SK-N-SH (cell line): ENCODE measurements around the gene SDSL. TPM values are rescaled to one million over a fixed set of nuclear protein-coding genes. Genes with fewer than 3 reads are reported as not detected.

Experiments
- CTCF ChIA-PET: fragments of 300-600, 350-600 bp; formaldehyde crosslinking; extraction: SDS; loops from one replicate; lab custom pipeline; 2021; lab: Yijun Ruan, JAX
- POLR2A ChIA-PET: fragments of 350-600 bp; sonication (Branson Sonifier 250); formaldehyde crosslinking; extraction: SDS; loops from one replicate; lab custom pipeline; 2020; ENCODE audit warnings: antibody characterized with exemption, inconsistent platforms; lab: Yijun Ruan, JAX
- DNase-seq: peaks from one replicate; pipeline ENCODE4 v3.0.0; 2012
- H2AFZ ChIP-seq: fragments of 200-600 bp; sonication (generic); 2 replicates; pipeline ENCODE4 v1.8.1; 2016; ENCODE audit warnings: antibody characterized with exemption, mild to moderate bottlenecking, low read depth
- H3F3A ChIP-seq: fragments of 200-600 bp; sonication (generic); replicated peaks from 2 replicates; pipeline ENCODE3; 2016; ENCODE audit warnings: antibody characterized with exemption, mild to moderate bottlenecking; ENCODE audit not compliant: insufficient read depth
- H3K27ac ChIP-seq, 2 experiments: fragments of 200-500 bp in 1 of 2; fragments of 200-600 bp in 1 of 2; sonication (Bioruptor generic) in 1 of 2; sonication (generic), shearing (Covaris generic) in 1 of 2; 2 replicates each; pipeline versions ENCODE4 v1.5.1 to v1.6.1; 2014 to 2016; ENCODE audit warnings: low read depth in 2 of 2, inconsistent platforms in 1 of 2, low read length in 1 of 2, mild to moderate bottlenecking in 1 of 2, mixed read lengths in 1 of 2
- H3K27me3 ChIP-seq: fragments of 200-600 bp; sonication (generic), shearing (Covaris generic); 2 replicates; pipeline ENCODE4 v1.6.1; 2016; ENCODE audit warnings: mixed run types; ENCODE audit not compliant: insufficient read depth
- H3K36me3 ChIP-seq, 2 experiments: fragments of 200-500 bp in 1 of 2; fragments of 200-600 bp in 1 of 2; sonication (Bioruptor generic) in 1 of 2; sonication (generic) in 1 of 2; replicated peaks in 1 of 2; 2 replicates each; pipeline versions ENCODE3 to v1.5.1; 2014 to 2016; ENCODE audit warnings: low read length in 1 of 2, mild to moderate bottlenecking in 1 of 2; ENCODE audit not compliant: insufficient read depth in 2 of 2, control insufficient read depth in 1 of 2
- H3K4me1 ChIP-seq, 2 experiments: fragments of 200-500 bp in 1 of 2; fragments of 200-600 bp in 1 of 2; sonication (Bioruptor generic) in 1 of 2; sonication (generic), shearing (Covaris generic) in 1 of 2; 2 replicates each; pipeline versions ENCODE4 v1.5.1 to v1.6.1; 2014 to 2016; ENCODE audit warnings: low read depth in 1 of 2, low read length in 1 of 2, mixed run types in 1 of 2; ENCODE audit not compliant: insufficient read depth in 2 of 2, control insufficient read depth in 1 of 2
- H3K4me2 ChIP-seq: fragments of 200-600 bp; sonication (generic), shearing (Covaris generic); 2 replicates; pipeline ENCODE4 v1.6.1; 2017; ENCODE audit warnings: mixed run types
- H3K4me3 ChIP-seq, 2 experiments: fragments of 200-500 bp in 1 of 2; fragments of 200-600 bp in 1 of 2; sonication (Bioruptor generic) in 1 of 2; sonication (generic), shearing (Covaris generic) in 1 of 2; 2 replicates each; pipeline versions ENCODE4 v1.5.1 to v1.8.1; 2014 to 2016; ENCODE audit warnings: low read depth in 2 of 2, inconsistent platforms in 1 of 2, low read length in 1 of 2, mild to moderate bottlenecking in 1 of 2, mixed read lengths in 1 of 2, moderate library complexity in 1 of 2
- H3K79me2 ChIP-seq: fragments of 200-600 bp; sonication (generic); 2 replicates; pipeline ENCODE4 v1.8.1; 2017; ENCODE audit warnings: mild to moderate bottlenecking; ENCODE audit not compliant: insufficient read depth
- H3K9ac ChIP-seq: fragments of 200-600 bp; sonication (generic); 2 replicates; pipeline ENCODE4 v1.6.1; 2017; ENCODE audit warnings: mixed run types
- H3K9me2 ChIP-seq: fragments of 200-600 bp; sonication (generic); 2 replicates; pipeline ENCODE4 v1.6.1; 2017; ENCODE audit warnings: mixed run types
- H3K9me3 ChIP-seq: fragments of 200-600 bp; sonication (generic); 2 replicates; pipeline ENCODE4 v1.6.1; 2017; ENCODE audit warnings: mixed run types, mild to moderate bottlenecking, moderate library complexity
- H4K20me1 ChIP-seq: fragments of 200-600 bp; sonication (generic); 2 replicates; pipeline ENCODE4 v1.6.1; 2017; ENCODE audit warnings: mild to moderate bottlenecking, mixed run types; ENCODE audit not compliant: insufficient read depth
- EP300 ChIP-seq, 2 experiments: IDR thresholded peaks; 2 replicates each; pipeline versions ENCODE4 v1.4.0 to v1.6.1; 2012; ENCODE audit warnings: borderline replicate concordance in 1 of 2, low read depth in 1 of 2, low read length in 1 of 2
- FOXM1 ChIP-seq: IDR thresholded peaks from 2 replicates; pipeline ENCODE4 v1.4.0; 2012; ENCODE audit warnings: low read depth, mild to moderate bottlenecking
- JUND ChIP-seq: IDR thresholded peaks from 2 replicates; pipeline ENCODE4 v1.4.0; 2012
- NRF1 ChIP-seq: IDR thresholded peaks from 2 replicates; pipeline ENCODE4 v1.6.1; 2012; ENCODE audit warnings: low read depth, mild to moderate bottlenecking, low read length
- POLR2AphosphoS5 ChIP-seq: IDR thresholded peaks from 2 replicates; pipeline ENCODE4 v1.6.1; 2012; ENCODE audit warnings: low read depth, low read length
- RCOR1 ChIP-seq: fragments of 150-350 bp; IDR thresholded peaks from 2 replicates; pipeline ENCODE4 v1.6.1; 2017; ENCODE audit warnings: antibody characterized with exemption, low read length
- TEAD4 ChIP-seq: IDR thresholded peaks from 2 replicates; pipeline ENCODE4 v1.4.0; 2012; ENCODE audit warnings: mild to moderate bottlenecking, borderline replicate concordance; ENCODE audit not compliant: insufficient read depth
- WGBS: methylation state at CpG from one replicate; pipeline ENCODE4 v1.1.6; 2017; ENCODE audit warnings: low lambda C conversion rate; 5-methylcytosine and 5-hydroxymethylcytosine counted together
- polyA plus RNA-seq, 3 experiments: library from polyadenylated mRNA; depleted of rRNA; stranded (reverse); fragments of >200 nt; gene quantifications; 2 replicates each; pipeline ENCODE4 v1.2.3, GENCODE V29; 2012
- TF ChIP-seq, protein P1 (sequence below): IDR thresholded peaks from 2 replicates; pipeline ENCODE4 v1.6.1; 2012; ENCODE audit warnings: mild to moderate bottlenecking, low read depth, low read length, moderate library complexity
- TF ChIP-seq, protein P2 (sequence below): IDR thresholded peaks from 2 replicates; pipeline ENCODE4 v1.4.0; 2012; ENCODE audit warnings: low read depth, borderline replicate concordance
- TF ChIP-seq, protein P3 (sequence below): IDR thresholded peaks from 2 replicates; pipeline ENCODE4 v1.4.0; 2012; ENCODE audit warnings: low read depth, borderline replicate concordance
- TF ChIP-seq, protein P4 (sequence below): IDR thresholded peaks from 2 replicates; pipeline ENCODE4; 2012
- TF ChIP-seq, protein P5 (sequence below): fragments of 150-350 bp; IDR thresholded peaks from 2 replicates; pipeline ENCODE4 v1.6.1; 2017; ENCODE audit warnings: antibody characterized with exemption, low read length, low read depth, borderline replicate concordance
- TF ChIP-seq, protein P6 (sequence below): fragments of 150-350 bp; IDR thresholded peaks from 2 replicates; pipeline ENCODE4 v1.6.1; 2016; ENCODE audit warnings: mild to moderate bottlenecking, low read depth, low read length

SDSL gene
- polyA plus RNA-seq, 1 of the 3 experiments (the other 2 are of a cell fraction), result 33.7 TPM

DNA sequence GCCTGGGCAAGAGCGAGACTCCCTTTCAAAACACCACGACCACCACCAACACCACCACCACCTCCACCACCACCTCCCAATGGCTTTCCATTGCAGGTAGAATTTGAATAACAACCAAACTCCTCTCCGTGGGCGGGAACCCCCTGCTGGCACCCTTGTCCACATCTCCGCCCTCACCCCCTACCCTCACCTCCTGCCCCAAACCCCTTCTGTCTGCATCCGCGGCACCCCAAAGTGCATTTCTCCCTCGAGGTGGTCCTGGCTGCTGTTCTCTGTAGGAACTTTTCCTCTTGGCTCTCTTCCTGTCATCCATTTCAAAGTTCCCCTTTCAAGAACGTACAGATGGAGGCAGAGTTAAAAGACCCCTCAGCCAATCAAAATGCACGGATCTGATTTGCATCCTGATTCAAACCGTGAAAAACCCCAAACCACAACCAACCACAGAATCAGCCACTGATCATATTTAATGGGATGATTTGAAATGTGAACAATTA is 3.8 kb downstream of the SDSL start:
- peaks cover 0 to 5% of the 10 kb centered on the region in 2 experiments; a peak in 1 of 4 replicates for H3K4me1 ChIP-seq
- no peak for DNase-seq
- no peak overlapping the region for H2AFZ ChIP-seq
- no peak overlapping the region for H3K4me3 ChIP-seq
- WGBS, result 67% methylated on average over 11 of the region's 11 CpGs
- H3K27me3 ChIP-seq, result no peaks in the 10 kb centered on the region
- ChIA-PET CTCF (interaction anchor here (0.6 to 4.7 kb wide), 43 partner anchors 9 to 490 kb away, joined by 3 to 42 read pairs (median 4); partner anchors contain the start of gene SDS), POLR2A (no interaction called here)
- no peaks in the 10 kb centered on the region for H3F3A ChIP-seq
- no peaks in the 10 kb centered on the region for H4K20me1 ChIP-seq
- H3K9me3 ChIP-seq, result no peaks in the 10 kb centered on the region
- H3K27ac ChIP-seq, result no peak overlapping the region
- TF ChIP-seq, protein P1, sequence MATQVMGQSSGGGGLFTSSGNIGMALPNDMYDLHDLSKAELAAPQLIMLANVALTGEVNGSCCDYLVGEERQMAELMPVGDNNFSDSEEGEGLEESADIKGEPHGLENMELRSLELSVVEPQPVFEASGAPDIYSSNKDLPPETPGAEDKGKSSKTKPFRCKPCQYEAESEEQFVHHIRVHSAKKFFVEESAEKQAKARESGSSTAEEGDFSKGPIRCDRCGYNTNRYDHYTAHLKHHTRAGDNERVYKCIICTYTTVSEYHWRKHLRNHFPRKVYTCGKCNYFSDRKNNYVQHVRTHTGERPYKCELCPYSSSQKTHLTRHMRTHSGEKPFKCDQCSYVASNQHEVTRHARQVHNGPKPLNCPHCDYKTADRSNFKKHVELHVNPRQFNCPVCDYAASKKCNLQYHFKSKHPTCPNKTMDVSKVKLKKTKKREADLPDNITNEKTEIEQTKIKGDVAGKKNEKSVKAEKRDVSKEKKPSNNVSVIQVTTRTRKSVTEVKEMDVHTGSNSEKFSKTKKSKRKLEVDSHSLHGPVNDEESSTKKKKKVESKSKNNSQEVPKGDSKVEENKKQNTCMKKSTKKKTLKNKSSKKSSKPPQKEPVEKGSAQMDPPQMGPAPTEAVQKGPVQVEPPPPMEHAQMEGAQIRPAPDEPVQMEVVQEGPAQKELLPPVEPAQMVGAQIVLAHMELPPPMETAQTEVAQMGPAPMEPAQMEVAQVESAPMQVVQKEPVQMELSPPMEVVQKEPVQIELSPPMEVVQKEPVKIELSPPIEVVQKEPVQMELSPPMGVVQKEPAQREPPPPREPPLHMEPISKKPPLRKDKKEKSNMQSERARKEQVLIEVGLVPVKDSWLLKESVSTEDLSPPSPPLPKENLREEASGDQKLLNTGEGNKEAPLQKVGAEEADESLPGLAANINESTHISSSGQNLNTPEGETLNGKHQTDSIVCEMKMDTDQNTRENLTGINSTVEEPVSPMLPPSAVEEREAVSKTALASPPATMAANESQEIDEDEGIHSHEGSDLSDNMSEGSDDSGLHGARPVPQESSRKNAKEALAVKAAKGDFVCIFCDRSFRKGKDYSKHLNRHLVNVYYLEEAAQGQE, result no peak
- TF ChIP-seq, protein P2, sequence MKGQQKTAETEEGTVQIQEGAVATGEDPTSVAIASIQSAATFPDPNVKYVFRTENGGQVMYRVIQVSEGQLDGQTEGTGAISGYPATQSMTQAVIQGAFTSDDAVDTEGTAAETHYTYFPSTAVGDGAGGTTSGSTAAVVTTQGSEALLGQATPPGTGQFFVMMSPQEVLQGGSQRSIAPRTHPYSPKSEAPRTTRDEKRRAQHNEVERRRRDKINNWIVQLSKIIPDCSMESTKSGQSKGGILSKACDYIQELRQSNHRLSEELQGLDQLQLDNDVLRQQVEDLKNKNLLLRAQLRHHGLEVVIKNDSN, result no peak
- TF ChIP-seq NRF1 (no peak), POLR2AphosphoS5 (no peak), JUND (no peak), EP300 (IDR thresholded peaks at IDR 0.05; ENCODE audit: borderline replicate concordance in 1 of 2, low read depth in 1 of 2, low read length in 1 of 2) (no peak), TEAD4 (no peak), RCOR1 (no peak), FOXM1 (no peak)
- TF ChIP-seq, protein P3, sequence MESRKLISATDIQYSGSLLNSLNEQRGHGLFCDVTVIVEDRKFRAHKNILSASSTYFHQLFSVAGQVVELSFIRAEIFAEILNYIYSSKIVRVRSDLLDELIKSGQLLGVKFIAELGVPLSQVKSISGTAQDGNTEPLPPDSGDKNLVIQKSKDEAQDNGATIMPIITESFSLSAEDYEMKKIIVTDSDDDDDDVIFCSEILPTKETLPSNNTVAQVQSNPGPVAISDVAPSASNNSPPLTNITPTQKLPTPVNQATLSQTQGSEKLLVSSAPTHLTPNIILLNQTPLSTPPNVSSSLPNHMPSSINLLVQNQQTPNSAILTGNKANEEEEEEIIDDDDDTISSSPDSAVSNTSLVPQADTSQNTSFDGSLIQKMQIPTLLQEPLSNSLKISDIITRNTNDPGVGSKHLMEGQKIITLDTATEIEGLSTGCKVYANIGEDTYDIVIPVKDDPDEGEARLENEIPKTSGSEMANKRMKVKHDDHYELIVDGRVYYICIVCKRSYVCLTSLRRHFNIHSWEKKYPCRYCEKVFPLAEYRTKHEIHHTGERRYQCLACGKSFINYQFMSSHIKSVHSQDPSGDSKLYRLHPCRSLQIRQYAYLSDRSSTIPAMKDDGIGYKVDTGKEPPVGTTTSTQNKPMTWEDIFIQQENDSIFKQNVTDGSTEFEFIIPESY, result no peak
- TF ChIP-seq, protein P4, sequence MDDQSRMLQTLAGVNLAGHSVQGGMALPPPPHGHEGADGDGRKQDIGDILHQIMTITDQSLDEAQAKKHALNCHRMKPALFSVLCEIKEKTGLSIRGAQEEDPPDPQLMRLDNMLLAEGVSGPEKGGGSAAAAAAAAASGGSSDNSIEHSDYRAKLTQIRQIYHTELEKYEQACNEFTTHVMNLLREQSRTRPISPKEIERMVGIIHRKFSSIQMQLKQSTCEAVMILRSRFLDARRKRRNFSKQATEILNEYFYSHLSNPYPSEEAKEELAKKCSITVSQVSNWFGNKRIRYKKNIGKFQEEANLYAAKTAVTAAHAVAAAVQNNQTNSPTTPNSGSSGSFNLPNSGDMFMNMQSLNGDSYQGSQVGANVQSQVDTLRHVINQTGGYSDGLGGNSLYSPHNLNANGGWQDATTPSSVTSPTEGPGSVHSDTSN, result no peak
- TF ChIP-seq, protein P5, sequence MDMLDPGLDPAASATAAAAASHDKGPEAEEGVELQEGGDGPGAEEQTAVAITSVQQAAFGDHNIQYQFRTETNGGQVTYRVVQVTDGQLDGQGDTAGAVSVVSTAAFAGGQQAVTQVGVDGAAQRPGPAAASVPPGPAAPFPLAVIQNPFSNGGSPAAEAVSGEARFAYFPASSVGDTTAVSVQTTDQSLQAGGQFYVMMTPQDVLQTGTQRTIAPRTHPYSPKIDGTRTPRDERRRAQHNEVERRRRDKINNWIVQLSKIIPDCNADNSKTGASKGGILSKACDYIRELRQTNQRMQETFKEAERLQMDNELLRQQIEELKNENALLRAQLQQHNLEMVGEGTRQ, result no peak
- TF ChIP-seq, protein P6, sequence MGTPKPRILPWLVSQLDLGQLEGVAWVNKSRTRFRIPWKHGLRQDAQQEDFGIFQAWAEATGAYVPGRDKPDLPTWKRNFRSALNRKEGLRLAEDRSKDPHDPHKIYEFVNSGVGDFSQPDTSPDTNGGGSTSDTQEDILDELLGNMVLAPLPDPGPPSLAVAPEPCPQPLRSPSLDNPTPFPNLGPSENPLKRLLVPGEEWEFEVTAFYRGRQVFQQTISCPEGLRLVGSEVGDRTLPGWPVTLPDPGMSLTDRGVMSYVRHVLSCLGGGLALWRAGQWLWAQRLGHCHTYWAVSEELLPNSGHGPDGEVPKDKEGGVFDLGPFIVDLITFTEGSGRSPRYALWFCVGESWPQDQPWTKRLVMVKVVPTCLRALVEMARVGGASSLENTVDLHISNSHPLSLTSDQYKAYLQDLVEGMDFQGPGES, result no peak
- no peak overlapping the region for H3K9ac ChIP-seq
- H3K9me2 ChIP-seq, result no peaks in the 10 kb centered on the region
- peaks cover 10% of the 10 kb centered on the region for H3K79me2 ChIP-seq
- no peaks in the 10 kb centered on the region for H3K36me3 ChIP-seq
- no peak overlapping the region for H3K4me2 ChIP-seq
